ENCODE results near the gene PRKCE.
A peak's percentile ranks its signal among the peaks of the same experiment; 100 is the strongest.

Gene PRKCE

DNA sequence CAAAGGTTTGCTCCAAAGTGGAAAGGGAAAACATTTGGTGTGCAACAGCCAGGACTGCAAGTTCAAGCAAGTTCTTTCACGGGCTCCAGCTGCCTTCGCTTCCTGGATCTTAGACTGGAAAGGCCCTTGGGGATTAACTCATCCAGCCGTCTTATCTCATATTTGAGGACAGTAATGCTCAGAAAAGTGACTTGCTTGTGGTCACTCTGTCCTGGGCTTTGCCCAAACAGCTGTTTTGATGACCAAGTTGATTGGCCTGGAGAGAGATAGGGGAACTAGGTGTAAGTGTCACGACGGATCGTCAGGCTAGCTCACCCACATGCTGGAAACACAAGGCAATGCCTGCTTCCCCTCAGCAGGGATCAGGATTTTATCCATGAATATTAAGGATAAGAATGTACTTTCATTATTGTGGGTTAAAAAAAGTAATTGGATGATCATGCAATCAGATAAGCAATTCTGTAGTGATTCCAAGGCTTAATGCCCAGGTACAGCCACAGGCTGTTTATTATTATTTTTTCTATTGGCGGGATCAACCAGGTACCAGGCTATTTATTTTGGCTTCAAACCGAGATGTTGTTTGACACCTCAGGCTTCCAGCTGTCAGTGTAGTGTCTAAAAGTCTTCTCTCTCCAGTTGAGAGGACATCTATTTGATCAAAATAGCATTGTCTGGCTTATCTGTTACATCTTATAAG, 483.2 kb downstream of the PRKCE start:
- peak; percentile 89 for DNase-seq (ENCODE audit: low read depth)
- TF ChIP-seq CTCF (IDR thresholded peaks at IDR 0.05; ENCODE audit: insufficient read depth, low read depth, low read length, missing control alignments): no peak
- no peak overlapping the region for H3K4me3 ChIP-seq (ENCODE audit: low read length)

DNA sequence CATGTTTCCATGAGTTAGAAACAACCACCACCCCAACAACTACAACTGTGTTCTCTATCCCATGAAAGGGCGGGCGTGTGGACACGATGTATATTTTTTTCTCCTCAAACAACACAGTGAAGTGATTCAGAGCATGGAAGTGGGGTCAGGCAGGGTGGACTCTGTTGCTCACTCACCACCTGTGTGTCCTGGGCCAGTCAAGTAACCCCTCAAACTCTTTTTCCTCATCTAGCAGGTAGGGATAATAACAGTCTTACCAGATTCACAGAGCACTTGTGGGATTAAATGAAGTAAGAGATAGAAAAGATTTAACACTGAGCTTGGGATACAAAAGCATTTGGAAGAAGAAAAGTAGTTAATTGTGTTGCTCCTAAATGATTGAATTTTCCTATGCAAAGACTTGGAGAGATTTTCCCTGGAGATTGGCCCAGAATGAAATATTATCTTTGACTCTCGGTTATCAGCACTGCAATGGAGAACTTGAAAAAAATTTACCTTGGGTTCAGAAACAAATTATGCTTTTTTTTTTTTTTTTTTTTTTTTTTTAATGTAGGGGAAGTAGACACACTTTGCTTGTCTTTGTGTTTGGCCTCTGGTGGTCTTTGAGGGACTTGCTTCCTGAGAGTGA, 483.9 kb downstream of the PRKCE start:
- peak; percentile 18 for DNase-seq (ENCODE audit: low read depth)
- H3K4me3 ChIP-seq (ENCODE audit: low read length): no peak overlapping the region
- no peak for TF ChIP-seq CTCF (IDR thresholded peaks at IDR 0.05; ENCODE audit: insufficient read depth, low read depth, low read length, missing control alignments)

DNA sequence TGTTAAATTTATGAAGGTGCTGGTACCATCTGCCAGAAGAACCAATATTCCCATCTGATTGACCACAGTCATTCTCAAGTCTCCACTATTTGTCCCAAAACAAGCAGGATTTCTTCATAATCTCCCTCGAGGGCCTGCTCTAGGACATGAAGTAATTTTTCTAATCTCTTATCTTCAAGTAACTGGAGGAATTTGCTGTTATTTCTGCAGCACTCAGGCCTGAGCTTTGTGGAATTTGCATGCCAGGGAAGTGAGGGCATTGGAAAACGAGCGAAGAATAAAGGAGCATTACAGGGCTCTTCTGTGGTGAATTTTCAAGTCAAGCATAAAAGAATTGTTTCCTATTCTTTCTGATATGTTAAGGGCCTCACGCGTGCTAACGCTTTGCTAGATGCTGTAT, 484.5 kb downstream of the PRKCE start:
- no peak for DNase-seq (ENCODE audit: low read depth)
- TF ChIP-seq CTCF (IDR thresholded peaks at IDR 0.05; ENCODE audit: insufficient read depth, low read depth, low read length, missing control alignments): no peak
- H3K4me3 ChIP-seq (ENCODE audit: low read length): no peak overlapping the region

- DNase-seq (ENCODE audit: low read depth): no peak
- no peak overlapping the region for H3K4me3 ChIP-seq (ENCODE audit: low read length)
- no peak for TF ChIP-seq CTCF (IDR thresholded peaks at IDR 0.05; ENCODE audit: insufficient read depth, low read depth, low read length, missing control alignments)
Observed at GRCh38 chr2:46136481-46136880, 485.0 kb downstream of the PRKCE start.

GRCh38 chr2:46136953-46137352, 485.5 kb downstream of the PRKCE start:
- H3K4me3 ChIP-seq (ENCODE audit: low read length): no peak overlapping the region
- no peak for TF ChIP-seq CTCF (IDR thresholded peaks at IDR 0.05; ENCODE audit: insufficient read depth, low read depth, low read length, missing control alignments)
- no peak for DNase-seq (ENCODE audit: low read depth)

GRCh38 chr2:46142546-46143428, 491.3 kb downstream of the PRKCE start:
- no peak for TF ChIP-seq CTCF (IDR thresholded peaks at IDR 0.05; ENCODE audit: insufficient read depth, low read depth, low read length, missing control alignments)
- H3K4me3 ChIP-seq (ENCODE audit: low read length): no peak overlapping the region
- DNase-seq (ENCODE audit: low read depth): peak; percentile 68
